HG03095 (cell line): ENCODE results near the gene NATD1.
"Not testable (repeated sequence)": the region's sequence is repeated elsewhere in the genome, so short reads cannot be mapped to it uniquely, and the experiment has no call there.

ENCODE experiments used
- ATAC-seq: cut with Tn5 transposase; IDR thresholded peaks from one replicate; pipeline ENCODE4 v1.9.1; 2021; ENCODE audit warnings: moderate library complexity; ENCODE audit not compliant: unreplicated experiment

Gene NATD1

GRCh38 chr17:21194703-21195102, 58.5 kb downstream of the NATD1 start:
- no peak for ATAC-seq

- ATAC-seq = no peak
These were observed 59.0 kb downstream of the NATD1 start for GRCh38 chr17:21194226-21194625.

DNA sequence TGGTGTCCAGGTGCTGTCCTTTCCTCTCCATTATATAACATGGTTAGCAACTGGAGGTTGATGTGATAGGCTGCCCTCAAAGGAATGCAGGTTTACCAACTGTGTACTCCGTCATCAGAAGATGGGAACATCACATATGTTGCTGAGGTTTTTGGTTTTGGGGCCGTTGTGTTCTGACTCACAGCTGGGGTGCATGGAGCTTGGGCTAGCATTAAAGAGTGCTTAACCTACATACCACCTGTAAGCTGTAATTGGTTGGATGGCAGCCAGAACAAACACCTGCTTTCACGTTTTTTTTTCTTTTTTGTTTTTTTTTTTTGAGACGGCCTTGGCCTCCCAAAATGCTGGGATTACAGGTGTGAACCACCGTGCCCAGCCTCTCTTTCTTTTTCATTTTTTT, 60.2 kb downstream of the NATD1 start:
- no peak for ATAC-seq

GRCh38 chr17:21192414-21192813, 60.8 kb downstream of the NATD1 start:
- not testable (repeated sequence) for ATAC-seq

- ATAC-seq = no peak
These were observed 61.5 kb downstream of the NATD1 start for GRCh38 chr17:21191698-21192097.

GRCh38 chr17:21190078-21190477, 63.1 kb downstream of the NATD1 start:
- ATAC-seq = no peak

- no peak for ATAC-seq
These were observed 63.8 kb downstream of the NATD1 start for GRCh38 chr17:21189361-21189760.
